AG08396 (cell line): ENCODE data around the gene EEF1A2.

Experiments
- DNase-seq: peaks from one replicate; pipeline ENCODE4 v3.0.0; 2012; ENCODE audit warnings: low spot score, mixed read lengths

The EEF1A2 gene

GRCh38 chr20:63499338-63499969, 571 bp upstream of the EEF1A2 start:
- DNase-seq = no peak

- DNase-seq = peak; percentile 66
These were observed 642 bp downstream of the EEF1A2 start for GRCh38 chr20:63497946-63498935.

GRCh38 chr20:63497138-63497945, 1.5 kb downstream of the EEF1A2 start:
- no peak for DNase-seq

- DNase-seq = no peak
These were observed 2.2 kb downstream of the EEF1A2 start for GRCh38 chr20:63496596-63497120.

DNA sequence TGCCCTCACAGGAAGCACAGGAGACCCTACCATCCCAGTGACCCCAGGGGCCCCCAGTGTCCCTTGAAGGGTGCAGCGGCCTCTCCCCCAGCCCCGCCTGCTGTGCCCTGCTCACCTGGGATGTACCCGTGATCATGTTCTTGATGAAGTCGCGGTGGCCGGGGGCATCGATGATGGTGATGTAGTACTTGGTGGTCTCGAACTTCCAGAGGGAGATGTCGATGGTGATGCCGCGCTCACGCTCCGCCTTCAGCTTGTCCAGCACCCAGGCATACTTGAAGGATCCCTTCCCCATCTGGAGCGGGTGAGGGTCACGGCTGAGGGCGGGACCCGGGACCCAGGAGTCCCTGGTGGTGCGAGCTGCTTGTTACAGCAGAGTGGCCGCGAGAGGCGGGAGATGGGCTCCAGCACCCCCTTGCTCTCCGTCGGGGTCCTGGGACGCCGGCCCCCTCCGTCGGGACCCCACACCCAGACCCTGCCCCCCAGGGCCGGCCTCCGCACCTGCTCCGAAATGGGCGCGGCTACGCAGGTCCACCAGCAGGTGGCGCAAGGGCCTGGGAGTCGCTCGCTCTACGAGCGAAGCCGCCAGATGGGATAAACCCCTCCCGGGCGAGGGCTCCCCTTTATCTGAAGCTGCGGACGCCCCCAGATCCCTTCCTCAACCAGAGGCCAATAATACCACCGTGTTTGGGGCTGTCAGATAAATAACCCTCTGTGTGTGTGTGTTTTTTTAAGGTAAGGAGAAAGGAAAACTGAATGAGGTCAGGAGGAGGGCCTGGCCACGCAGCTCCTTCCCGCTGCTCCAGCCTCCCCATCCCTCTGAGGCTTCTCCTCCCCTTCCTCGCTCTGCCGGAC, 2.9 kb downstream of the EEF1A2 start:
- peak; percentile 89 for DNase-seq

DNA sequence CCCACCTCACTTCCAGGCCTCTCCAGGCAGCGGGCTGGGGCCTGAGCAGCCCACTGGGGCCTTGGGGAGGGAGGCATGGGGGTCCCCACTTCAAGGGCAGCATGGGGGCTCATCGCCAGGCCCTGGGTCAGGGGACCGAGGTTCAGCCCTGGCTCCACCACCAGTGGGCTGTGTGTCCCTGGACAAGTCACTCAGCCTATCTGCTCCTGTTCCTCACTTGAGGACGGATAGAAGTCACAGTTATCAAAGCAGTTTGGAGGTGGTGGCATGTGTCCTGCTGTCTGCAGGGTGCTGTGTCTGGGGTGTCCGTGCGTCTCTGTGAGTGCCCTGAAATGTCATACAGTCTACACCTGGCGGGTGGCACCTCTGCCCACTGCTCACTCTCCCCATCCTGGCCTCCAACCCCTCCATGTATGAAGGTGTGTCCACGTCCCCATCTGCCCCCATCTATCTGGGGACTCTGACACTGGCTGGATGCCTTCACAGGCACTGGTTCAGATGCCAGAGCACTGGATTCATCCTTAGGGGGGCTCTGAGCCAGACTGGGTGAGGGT, 3.6 kb downstream of the EEF1A2 start:
- DNase-seq = no peak

- DNase-seq = no peak
These were observed 4.3 kb downstream of the EEF1A2 start for GRCh38 chr20:63494420-63495166.

DNA sequence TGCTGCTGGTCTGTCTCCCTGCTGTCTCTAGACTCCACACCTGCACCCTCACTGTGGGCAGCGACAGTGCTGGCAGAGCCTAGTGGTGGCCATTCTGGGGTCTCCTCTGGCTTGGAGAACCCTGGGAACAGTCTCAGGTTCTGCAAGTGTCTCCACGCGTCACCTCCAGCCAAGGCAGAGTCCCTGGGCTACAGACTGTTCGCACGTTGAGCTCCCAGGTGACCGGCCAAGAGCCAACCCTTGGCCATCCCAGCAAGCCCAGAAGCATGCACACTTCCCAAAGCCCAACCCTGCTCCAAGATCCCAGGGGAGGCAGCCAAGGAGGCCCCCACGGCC, 4.8 kb downstream of the EEF1A2 start:
- no peak for DNase-seq

- no peak for DNase-seq
These were observed 5.3 kb downstream of the EEF1A2 start for GRCh38 chr20:63493563-63494020.

- no peak for DNase-seq
These were observed 5.9 kb downstream of the EEF1A2 start for GRCh38 chr20:63492982-63493381.

DNA sequence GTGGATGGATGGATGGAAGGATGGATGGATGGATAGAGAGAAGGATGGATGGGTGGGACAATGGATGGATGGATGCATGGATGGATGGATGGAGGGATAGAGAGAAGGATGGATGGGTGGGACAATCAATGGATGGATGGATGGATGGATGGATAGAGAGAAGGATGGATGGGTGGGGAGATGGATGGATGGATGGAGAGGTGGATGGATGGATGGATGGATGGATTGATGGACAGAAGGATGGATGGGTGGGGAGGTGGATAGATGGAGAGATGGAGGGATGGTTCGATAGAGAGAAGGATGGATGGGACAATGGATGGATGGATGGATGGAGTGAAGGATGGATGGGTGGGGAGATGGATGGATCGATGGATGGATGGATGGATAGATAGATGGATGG, 6.4 kb downstream of the EEF1A2 start:
- no peak for DNase-seq

GRCh38 chr20:63491635-63492230, 7.2 kb downstream of the EEF1A2 start:
- no peak for DNase-seq

DNA sequence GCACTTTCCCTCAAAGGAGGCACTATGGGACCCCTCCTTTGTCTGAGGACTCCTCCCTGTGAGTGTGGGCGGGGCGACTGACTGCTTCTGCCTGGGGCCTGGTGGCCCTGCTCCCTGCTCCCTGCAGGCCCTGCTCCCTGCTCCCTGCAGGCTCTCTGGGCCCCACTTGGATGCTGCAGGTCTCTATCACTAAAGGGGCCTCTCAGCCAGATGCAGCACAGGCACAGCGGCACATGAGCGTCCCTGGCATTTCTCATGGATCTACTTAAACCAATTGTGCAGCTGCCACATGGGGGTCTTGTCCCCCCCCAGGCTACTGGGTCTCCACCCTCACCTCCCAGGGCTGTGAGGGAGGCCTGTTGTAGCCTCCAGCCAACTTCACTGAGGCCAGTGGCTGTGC, 7.8 kb downstream of the EEF1A2 start:
- no peak for DNase-seq

GRCh38 chr20:63490416-63490815, 8.5 kb downstream of the EEF1A2 start:
- no peak for DNase-seq

- DNase-seq = no peak
These were observed 10.3 kb downstream of the EEF1A2 start for GRCh38 chr20:63488315-63489251.

DNA sequence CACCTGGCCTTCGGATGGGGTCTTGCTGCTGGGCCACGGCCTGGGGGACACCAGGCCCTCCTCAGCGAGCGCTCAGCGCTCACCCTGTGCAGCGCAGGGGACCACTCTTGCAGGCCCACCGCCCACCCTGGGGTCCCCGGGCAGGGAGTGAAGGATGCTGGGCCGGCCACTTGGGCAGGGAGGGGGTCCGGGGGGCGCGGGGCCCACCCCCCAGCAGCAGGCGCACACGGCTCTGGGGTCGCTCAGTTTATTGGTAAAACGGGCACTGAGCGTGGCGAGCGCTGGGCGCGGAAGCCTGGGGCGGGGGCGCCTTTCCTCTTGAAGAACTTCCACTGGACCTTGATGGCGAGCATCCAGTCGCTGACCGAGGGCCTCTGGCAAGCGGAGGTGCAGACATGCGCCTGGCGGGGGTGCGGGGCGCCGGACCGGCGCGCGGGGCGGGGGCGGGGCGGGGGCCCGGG, 11.1 kb downstream of the EEF1A2 start:
- DNase-seq = no peak

DNA sequence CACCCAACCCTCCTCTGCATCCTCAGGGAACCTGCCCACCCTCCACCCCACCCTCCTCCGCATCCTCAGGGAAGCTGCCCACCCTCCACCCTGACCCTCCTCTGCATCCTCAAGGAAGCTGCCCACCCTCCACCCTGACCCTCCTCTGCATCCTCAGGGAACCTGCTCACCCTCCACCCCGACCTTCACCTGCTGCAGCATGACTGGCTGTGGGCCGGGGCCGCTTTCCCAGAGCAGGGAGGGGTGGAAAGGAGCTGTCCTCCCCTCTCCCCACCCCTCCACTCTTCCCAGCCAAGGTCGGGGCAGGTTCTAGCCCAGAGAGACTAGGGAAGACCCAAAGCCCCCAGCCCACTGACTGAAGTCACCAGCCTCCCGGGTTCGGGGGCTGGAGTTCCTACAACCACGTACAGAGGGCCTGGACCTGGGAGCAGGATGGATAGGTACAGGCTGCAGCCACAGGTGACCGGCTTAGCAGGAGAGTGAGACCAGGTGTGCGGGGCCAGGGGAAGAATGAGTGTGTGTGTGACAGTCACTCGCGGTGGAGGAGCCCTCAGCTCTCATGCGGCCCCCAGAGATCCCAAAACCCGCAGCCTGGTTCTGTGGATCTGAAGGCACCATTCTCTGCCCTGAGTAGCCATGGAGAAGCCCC, 11.6 kb downstream of the EEF1A2 start:
- no peak for DNase-seq

- no peak for DNase-seq
These were observed 12.5 kb downstream of the EEF1A2 start for GRCh38 chr20:63486300-63486855.
